ENCODE measurements around the gene NME7.
A peak's percentile ranks its signal among the peaks of the same experiment; 100 is the strongest.

Gene NME7

GRCh38 chr1:169309178-169310166 lies 58.1 kb downstream of the NME7 start:
- H3K9me3 ChIP-seq (ENCODE audit: control insufficient read depth in 1 of 2, low read length in 2 of 2) = no peaks in the 10 kb centered on the region
- H3K4me1 ChIP-seq (ENCODE audit: control insufficient read depth in 1 of 2, insufficient read depth in 2 of 2, low read length in 2 of 2) = peaks cover 4 to 9% of the 10 kb centered on the region in 2 donors
- H3K27ac ChIP-seq (ENCODE audit: low read depth, low read length) = no peak overlapping the region
- peak overlapping the region; percentile 11 to 22 for H3K9ac ChIP-seq (ENCODE audit: low read depth in 1 of 2, low read length in 2 of 2)
- no peaks in the 10 kb centered on the region for H3K27me3 ChIP-seq (ENCODE audit: control insufficient read depth in 1 of 2, insufficient read depth in 2 of 2, low read length in 2 of 2)
- no peaks in the 10 kb centered on the region for H3K36me3 ChIP-seq (ENCODE audit: control insufficient read depth in 1 of 2, insufficient read depth in 2 of 2, low read length in 2 of 2)
- peak overlapping the region; percentile 53 to 62 for H3K4me3 ChIP-seq (ENCODE audit: low read depth in 1 of 2, low read length in 2 of 2)

GRCh38 chr1:169308313-169309039 lies 59.1 kb downstream of the NME7 start:
- Histone ChIP-seq H3K9ac (ENCODE audit: low read depth in 1 of 2, low read length in 2 of 2) (no peak overlapping the region), H3K4me3 (ENCODE audit: low read depth in 1 of 2, low read length in 2 of 2) (no peak overlapping the region), H3K36me3 (ENCODE audit: control insufficient read depth in 1 of 2, insufficient read depth in 2 of 2, low read length in 2 of 2) (no peaks in the 10 kb centered on the region), H3K4me1 (ENCODE audit: control insufficient read depth in 1 of 2, insufficient read depth in 2 of 2, low read length in 2 of 2) (peaks cover 4 to 9% of the 10 kb centered on the region in 2 donors), H3K27me3 (ENCODE audit: control insufficient read depth in 1 of 2, insufficient read depth in 2 of 2, low read length in 2 of 2) (no peaks in the 10 kb centered on the region), H3K9me3 (ENCODE audit: control insufficient read depth in 1 of 2, low read length in 2 of 2) (no peaks in the 10 kb centered on the region), H3K27ac (ENCODE audit: low read depth, low read length) (no peak overlapping the region)

- Histone ChIP-seq H3K36me3 (ENCODE audit: control insufficient read depth in 1 of 2, insufficient read depth in 2 of 2, low read length in 2 of 2) (no peaks in the 10 kb centered on the region), H3K4me3 (ENCODE audit: low read depth in 1 of 2, low read length in 2 of 2) (no peak overlapping the region), H3K27me3 (ENCODE audit: control insufficient read depth in 1 of 2, insufficient read depth in 2 of 2, low read length in 2 of 2) (no peaks in the 10 kb centered on the region), H3K4me1 (ENCODE audit: control insufficient read depth in 1 of 2, insufficient read depth in 2 of 2, low read length in 2 of 2) (peaks cover 4% of the 10 kb centered on the region in 2 donors), H3K9me3 (ENCODE audit: control insufficient read depth in 1 of 2, low read length in 2 of 2) (no peaks in the 10 kb centered on the region), H3K27ac (ENCODE audit: low read depth, low read length) (no peak overlapping the region), H3K9ac (ENCODE audit: low read depth in 1 of 2, low read length in 2 of 2) (no peak overlapping the region)
Observed at GRCh38 chr1:169307176-169307575, 60.4 kb downstream of the NME7 start.

- Histone ChIP-seq H3K9ac (ENCODE audit: low read depth in 1 of 2, low read length in 2 of 2) (no peak overlapping the region), H3K4me1 (ENCODE audit: control insufficient read depth in 1 of 2, insufficient read depth in 2 of 2, low read length in 2 of 2) (peaks cover 0 to 4% of the 10 kb centered on the region in 2 donors), H3K36me3 (ENCODE audit: control insufficient read depth in 1 of 2, insufficient read depth in 2 of 2, low read length in 2 of 2) (no peaks in the 10 kb centered on the region), H3K27ac (ENCODE audit: low read depth, low read length) (no peak overlapping the region), H3K27me3 (ENCODE audit: control insufficient read depth in 1 of 2, insufficient read depth in 2 of 2, low read length in 2 of 2) (no peaks in the 10 kb centered on the region), H3K4me3 (ENCODE audit: low read depth in 1 of 2, low read length in 2 of 2) (no peak overlapping the region), H3K9me3 (ENCODE audit: control insufficient read depth in 1 of 2, low read length in 2 of 2) (no peaks in the 10 kb centered on the region)
Observed at GRCh38 chr1:169305948-169306347, 61.6 kb downstream of the NME7 start.

GRCh38 chr1:169305356-169305755 lies 62.2 kb downstream of the NME7 start:
- Histone ChIP-seq H3K4me3 (ENCODE audit: low read depth in 1 of 2, low read length in 2 of 2) (no peak overlapping the region), H3K9ac (ENCODE audit: low read depth in 1 of 2, low read length in 2 of 2) (no peak overlapping the region), H3K27me3 (ENCODE audit: control insufficient read depth in 1 of 2, insufficient read depth in 2 of 2, low read length in 2 of 2) (no peaks in the 10 kb centered on the region), H3K27ac (ENCODE audit: low read depth, low read length) (no peak overlapping the region), H3K9me3 (ENCODE audit: control insufficient read depth in 1 of 2, low read length in 2 of 2) (no peaks in the 10 kb centered on the region), H3K4me1 (ENCODE audit: control insufficient read depth in 1 of 2, insufficient read depth in 2 of 2, low read length in 2 of 2) (peaks cover 0 to 4% of the 10 kb centered on the region in 2 donors), H3K36me3 (ENCODE audit: control insufficient read depth in 1 of 2, insufficient read depth in 2 of 2, low read length in 2 of 2) (no peaks in the 10 kb centered on the region)

GRCh38 chr1:169300854-169301253 lies 66.7 kb downstream of the NME7 start:
- H3K27ac ChIP-seq (ENCODE audit: low read depth, low read length) = no peak overlapping the region
- no peaks in the 10 kb centered on the region for H3K36me3 ChIP-seq (ENCODE audit: control insufficient read depth in 1 of 2, insufficient read depth in 2 of 2, low read length in 2 of 2)
- H3K9me3 ChIP-seq (ENCODE audit: control insufficient read depth in 1 of 2, low read length in 2 of 2) = no peaks in the 10 kb centered on the region
- no peaks in the 10 kb centered on the region for H3K4me1 ChIP-seq (ENCODE audit: control insufficient read depth in 1 of 2, insufficient read depth in 2 of 2, low read length in 2 of 2)
- H3K9ac ChIP-seq (ENCODE audit: low read depth in 1 of 2, low read length in 2 of 2) = no peak overlapping the region
- no peak overlapping the region for H3K4me3 ChIP-seq (ENCODE audit: low read depth in 1 of 2, low read length in 2 of 2)
- no peaks in the 10 kb centered on the region for H3K27me3 ChIP-seq (ENCODE audit: control insufficient read depth in 1 of 2, insufficient read depth in 2 of 2, low read length in 2 of 2)

GRCh38 chr1:169298441-169298840 lies 69.2 kb downstream of the NME7 start:
- no peak overlapping the region for H3K9ac ChIP-seq (ENCODE audit: low read depth in 1 of 2, low read length in 2 of 2)
- no peaks in the 10 kb centered on the region for H3K36me3 ChIP-seq (ENCODE audit: control insufficient read depth in 1 of 2, insufficient read depth in 2 of 2, low read length in 2 of 2)

GRCh38 chr1:169295846-169296245 lies 71.8 kb downstream of the NME7 start:
- Histone ChIP-seq H3K9ac (ENCODE audit: low read depth in 1 of 2, low read length in 2 of 2) (no peak overlapping the region), H3K4me3 (ENCODE audit: low read depth in 1 of 2, low read length in 2 of 2) (no peak overlapping the region), H3K27me3 (ENCODE audit: control insufficient read depth in 1 of 2, insufficient read depth in 2 of 2, low read length in 2 of 2) (no peaks in the 10 kb centered on the region), H3K4me1 (ENCODE audit: control insufficient read depth in 1 of 2, insufficient read depth in 2 of 2, low read length in 2 of 2) (no peaks in the 10 kb centered on the region), H3K27ac (ENCODE audit: low read depth, low read length) (no peak overlapping the region), H3K9me3 (ENCODE audit: control insufficient read depth in 1 of 2, low read length in 2 of 2) (no peaks in the 10 kb centered on the region), H3K36me3 (ENCODE audit: control insufficient read depth in 1 of 2, insufficient read depth in 2 of 2, low read length in 2 of 2) (no peaks in the 10 kb centered on the region)

More at GRCh38 chr1:169298441-169298840, 69.2 kb downstream of the NME7 start:
- H3K4me3 ChIP-seq (ENCODE audit: low read depth in 1 of 2, low read length in 2 of 2) = no peak overlapping the region
- no peaks in the 10 kb centered on the region for H3K9me3 ChIP-seq (ENCODE audit: control insufficient read depth in 1 of 2, low read length in 2 of 2)
- H3K27ac ChIP-seq (ENCODE audit: low read depth, low read length) = no peak overlapping the region
- H3K27me3 ChIP-seq (ENCODE audit: control insufficient read depth in 1 of 2, insufficient read depth in 2 of 2, low read length in 2 of 2) = no peaks in the 10 kb centered on the region
- H3K4me1 ChIP-seq (ENCODE audit: control insufficient read depth in 1 of 2, insufficient read depth in 2 of 2, low read length in 2 of 2) = no peaks in the 10 kb centered on the region

GRCh38 chr1:169295425-169295824 lies 72.2 kb downstream of the NME7 start:
- Histone ChIP-seq H3K27me3 (ENCODE audit: control insufficient read depth in 1 of 2, insufficient read depth in 2 of 2, low read length in 2 of 2) (no peaks in the 10 kb centered on the region), H3K36me3 (ENCODE audit: control insufficient read depth in 1 of 2, insufficient read depth in 2 of 2, low read length in 2 of 2) (no peaks in the 10 kb centered on the region), H3K4me3 (ENCODE audit: low read depth in 1 of 2, low read length in 2 of 2) (no peak overlapping the region), H3K4me1 (ENCODE audit: control insufficient read depth in 1 of 2, insufficient read depth in 2 of 2, low read length in 2 of 2) (no peaks in the 10 kb centered on the region), H3K9me3 (ENCODE audit: control insufficient read depth in 1 of 2, low read length in 2 of 2) (no peaks in the 10 kb centered on the region), H3K27ac (ENCODE audit: low read depth, low read length) (no peak overlapping the region), H3K9ac (ENCODE audit: low read depth in 1 of 2, low read length in 2 of 2) (no peak overlapping the region)

- H3K27me3 ChIP-seq (ENCODE audit: control insufficient read depth in 1 of 2, insufficient read depth in 2 of 2, low read length in 2 of 2) = no peaks in the 10 kb centered on the region
- no peak overlapping the region for H3K9ac ChIP-seq (ENCODE audit: low read depth in 1 of 2, low read length in 2 of 2)
- no peak overlapping the region for H3K4me3 ChIP-seq (ENCODE audit: low read depth in 1 of 2, low read length in 2 of 2)
- H3K9me3 ChIP-seq (ENCODE audit: control insufficient read depth in 1 of 2, low read length in 2 of 2) = no peaks in the 10 kb centered on the region
- H3K36me3 ChIP-seq (ENCODE audit: control insufficient read depth in 1 of 2, insufficient read depth in 2 of 2, low read length in 2 of 2) = no peaks in the 10 kb centered on the region
- no peak overlapping the region for H3K27ac ChIP-seq (ENCODE audit: low read depth, low read length)
- H3K4me1 ChIP-seq (ENCODE audit: control insufficient read depth in 1 of 2, insufficient read depth in 2 of 2, low read length in 2 of 2) = no peaks in the 10 kb centered on the region
Observed at GRCh38 chr1:169289016-169289415, 78.6 kb downstream of the NME7 start.
